GM12892 (cell line): ENCODE results near the gene DNAAF6.

Experiments
- POLR2A ChIP-seq: IDR thresholded peaks from 2 replicates; pipeline ENCODE4 v1.6.1; 2011; ENCODE audit warnings: low read depth, low read length, control low read depth
- POLR2AphosphoS5 ChIP-seq: IDR thresholded peaks from 2 replicates; pipeline ENCODE4 v1.6.1; 2011; ENCODE audit warnings: low read depth, low read length, control low read depth
- TAF1 ChIP-seq: IDR thresholded peaks from 2 replicates; pipeline ENCODE4 v1.6.1; 2011; ENCODE audit warnings: low read depth, mild to moderate bottlenecking, control low read depth, low read length, borderline replicate concordance

- TF ChIP-seq POLR2A (no peak), POLR2AphosphoS5 (no peak), TAF1 (no peak)
Observed at GRCh38 chrX:107167163-107167921, 39.1 kb upstream of the DNAAF6 start.
